ENCODE data around the gene AGRN.
"Not testable (repeated sequence)": the region's sequence is repeated elsewhere in the genome, so short reads cannot be mapped to it uniquely, and the experiment has no call there.

AGRN gene

GRCh38 chr1:1074631-1075147 is 54.8 kb downstream of the AGRN start:
- ATAC-seq (replicated peaks) = no peak
- no peak overlapping the region for H3K27ac Mint-ChIP-seq

GRCh38 chr1:1075148-1075935 is 55.4 kb downstream of the AGRN start:
- Mint-ChIP-seq H3K27ac (no peak overlapping the region), H3K9me3 (no peaks in the 10 kb centered on the region), H3K36me3 (no peaks in the 10 kb centered on the region), H3K4me1 (peaks cover 14 to 22% of the 10 kb centered on the region in 2 donors), H3K4me3 (no peak overlapping the region), H3K27me3 (peaks cover 10 to 24% of the 10 kb centered on the region in 2 donors)
- no peak for DNase-seq
- ATAC-seq (replicated peaks) = no peak

More at GRCh38 chr1:1074631-1075147, 54.8 kb downstream of the AGRN start:
- Mint-ChIP-seq H3K9me3 (no peaks in the 10 kb centered on the region), H3K4me1 (peaks cover 18 to 21% of the 10 kb centered on the region in 2 donors), H3K27me3 (peaks cover 10 to 19% of the 10 kb centered on the region in 2 donors), H3K4me3 (peak overlapping the region in 1 of 2 donors; percentile 14), H3K36me3 (no peaks in the 10 kb centered on the region)
- DNase-seq = no peak

GRCh38 chr1:1077396-1077795 is 57.5 kb downstream of the AGRN start:
- ATAC-seq (replicated peaks) = not testable (repeated sequence)

GRCh38 chr1:1079408-1080121 is 59.6 kb downstream of the AGRN start:
- H3K4me3 Mint-ChIP-seq = peak overlapping the region; percentile 41 to 70
- peaks cover 8 to 16% of the 10 kb centered on the region in 2 donors for H3K27me3 Mint-ChIP-seq
- no peaks in the 10 kb centered on the region for H3K9me3 Mint-ChIP-seq
- DNase-seq (no peak), ATAC-seq (replicated peaks) (peak; percentile 81 to 83)
- peaks cover 9 to 12% of the 10 kb centered on the region in 2 donors for H3K4me1 Mint-ChIP-seq
- peaks cover 7 to 9% of the 10 kb centered on the region in 2 donors for H3K36me3 Mint-ChIP-seq
- H3K27ac Mint-ChIP-seq = peak overlapping the region; percentile 56

More at GRCh38 chr1:1077396-1077795, 57.5 kb downstream of the AGRN start:
- not testable (repeated sequence) for DNase-seq, H3K27ac Mint-ChIP-seq, H3K9me3 Mint-ChIP-seq, H3K36me3 Mint-ChIP-seq, H3K4me3 Mint-ChIP-seq
- Mint-ChIP-seq H3K27me3 (peaks cover 10 to 25% of the 10 kb centered on the region in 2 donors), H3K4me1 (peaks cover 10 to 16% of the 10 kb centered on the region in 2 donors)

DNA sequence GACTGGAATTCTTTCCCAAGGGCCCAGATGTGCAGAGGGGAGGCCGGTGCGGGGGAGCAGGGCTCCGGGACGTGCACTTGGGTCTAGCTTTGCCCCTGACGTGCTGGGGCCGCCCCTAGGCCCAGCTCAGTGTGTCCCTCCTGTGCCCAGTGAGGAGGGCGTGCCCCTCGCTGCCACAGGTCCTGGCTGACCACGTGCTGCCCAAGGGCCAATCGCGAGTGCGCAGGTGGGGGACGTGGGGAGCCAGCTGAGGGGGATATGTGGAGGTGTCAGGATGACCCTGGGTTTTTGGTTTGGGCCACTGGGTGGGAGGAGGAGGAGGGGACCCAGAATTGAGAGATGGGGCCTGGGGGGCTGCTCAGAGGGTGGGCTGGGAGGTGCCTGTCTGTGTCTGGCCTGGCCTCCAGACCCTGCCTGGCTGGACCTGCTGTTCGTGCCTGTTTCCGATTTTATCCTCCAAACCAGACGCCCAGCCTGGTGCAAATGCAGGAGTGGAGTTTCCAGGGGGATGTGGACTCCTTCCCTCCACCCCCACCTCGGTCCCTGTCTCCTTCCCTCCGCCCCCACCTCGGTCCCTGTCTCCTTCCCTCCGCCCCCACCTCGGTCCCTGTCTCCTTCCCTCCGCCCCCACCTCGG is 60.3 kb downstream of the AGRN start:
- peak overlapping the region; percentile 32 to 64 for H3K4me3 Mint-ChIP-seq
- no peak overlapping the region for H3K27ac Mint-ChIP-seq
- peaks cover 2 to 9% of the 10 kb centered on the region in 2 donors for H3K27me3 Mint-ChIP-seq
- H3K9me3 Mint-ChIP-seq = no peaks in the 10 kb centered on the region
- DNase-seq (no peak), ATAC-seq (replicated peaks) (peak; percentile 64 to 80)
- H3K36me3 Mint-ChIP-seq = peaks cover 7 to 9% of the 10 kb centered on the region in 2 donors
- H3K4me1 Mint-ChIP-seq = peaks cover 6 to 12% of the 10 kb centered on the region in 2 donors

- DNase-seq = no peak
- Mint-ChIP-seq H3K27me3 (peaks cover 0 to 6% of the 10 kb centered on the region in 2 donors), H3K4me3 (peak overlapping the region in 1 of 2 donors; percentile 30), H3K4me1 (peaks cover 6 to 12% of the 10 kb centered on the region in 2 donors), H3K36me3 (peaks cover 7 to 9% of the 10 kb centered on the region in 2 donors), H3K27ac (peak overlapping the region; percentile 51), H3K9me3 (no peaks in the 10 kb centered on the region)
- no peak for ATAC-seq (replicated peaks)
These were observed 61.0 kb downstream of the AGRN start for GRCh38 chr1:1080951-1081310.

GRCh38 chr1:1081311-1082238 is 61.7 kb downstream of the AGRN start:
- no peak for DNase-seq

GRCh38 chr1:1082239-1082775 is 62.4 kb downstream of the AGRN start:
- DNase-seq = no peak
- H3K4me3 Mint-ChIP-seq = no peak overlapping the region

More at GRCh38 chr1:1081311-1082238, 61.7 kb downstream of the AGRN start:
- H3K9me3 Mint-ChIP-seq = no peaks in the 10 kb centered on the region
- H3K27ac Mint-ChIP-seq = peak overlapping the region; percentile 51
- peaks cover 10 to 12% of the 10 kb centered on the region in 2 donors for H3K36me3 Mint-ChIP-seq
- no peak for ATAC-seq (replicated peaks)
- no peak overlapping the region for H3K4me3 Mint-ChIP-seq
- H3K4me1 Mint-ChIP-seq = peaks cover 6 to 14% of the 10 kb centered on the region in 2 donors
- peaks cover 0 to 6% of the 10 kb centered on the region in 2 donors for H3K27me3 Mint-ChIP-seq

DNA sequence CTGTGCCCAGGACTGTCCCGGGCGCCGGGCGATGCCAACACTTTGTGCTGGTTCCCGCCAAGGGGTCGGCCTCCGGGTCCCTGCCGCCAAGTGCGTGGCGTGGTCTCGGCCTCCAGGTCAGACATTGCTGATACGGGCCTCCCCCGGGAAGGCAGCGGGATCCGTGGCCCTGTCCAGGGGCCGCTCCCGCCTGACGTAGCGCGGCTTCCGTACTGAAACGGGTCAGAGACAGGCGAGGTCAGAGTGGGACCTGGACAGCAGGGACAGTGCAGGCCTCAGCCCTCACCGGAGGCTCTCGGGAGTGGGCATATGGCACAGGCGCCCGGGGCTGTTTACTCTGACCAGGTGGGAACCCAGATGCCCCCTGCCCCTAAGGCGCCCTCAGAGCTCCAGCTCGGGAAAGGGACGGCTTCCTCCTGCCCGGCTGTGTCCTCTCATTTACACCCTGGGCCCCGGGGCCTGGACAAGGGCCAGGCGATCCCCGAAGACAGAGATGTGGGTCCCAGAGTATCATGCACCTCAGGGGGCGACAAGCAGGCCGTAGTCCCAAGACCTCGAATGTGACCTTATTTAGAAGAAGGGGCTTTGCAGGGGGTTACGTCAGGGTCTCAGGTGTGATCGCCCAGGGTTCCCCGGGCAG is 63.0 kb downstream of the AGRN start:
- ATAC-seq (replicated peaks) (no peak), DNase-seq (no peak)
- Mint-ChIP-seq H3K36me3 (peaks cover 15 to 18% of the 10 kb centered on the region in 2 donors), H3K27ac (no peak overlapping the region), H3K9me3 (no peaks in the 10 kb centered on the region), H3K4me3 (no peak overlapping the region), H3K4me1 (peaks cover 6 to 18% of the 10 kb centered on the region in 2 donors), H3K27me3 (peaks cover 0 to 6% of the 10 kb centered on the region in 2 donors)

More at GRCh38 chr1:1082239-1082775, 62.4 kb downstream of the AGRN start:
- H3K27ac Mint-ChIP-seq = peak overlapping the region; percentile 31
- no peaks in the 10 kb centered on the region for H3K9me3 Mint-ChIP-seq
- H3K36me3 Mint-ChIP-seq = peaks cover 15 to 18% of the 10 kb centered on the region in 2 donors
- peaks cover 6 to 18% of the 10 kb centered on the region in 2 donors for H3K4me1 Mint-ChIP-seq
- peaks cover 0 to 6% of the 10 kb centered on the region in 2 donors for H3K27me3 Mint-ChIP-seq
- no peak for ATAC-seq (replicated peaks)

- DNase-seq (no peak), ATAC-seq (replicated peaks) (no peak)
- peaks cover 0 to 6% of the 10 kb centered on the region in 2 donors for H3K27me3 Mint-ChIP-seq
- H3K4me1 Mint-ChIP-seq = peaks cover 9 to 18% of the 10 kb centered on the region in 2 donors
- no peak overlapping the region for H3K4me3 Mint-ChIP-seq
- H3K9me3 Mint-ChIP-seq = no peaks in the 10 kb centered on the region
- peaks cover 20 to 23% of the 10 kb centered on the region in 2 donors for H3K36me3 Mint-ChIP-seq
- H3K27ac Mint-ChIP-seq = peak overlapping the region; percentile 48
These were observed 63.8 kb downstream of the AGRN start for GRCh38 chr1:1083416-1084371.

DNA sequence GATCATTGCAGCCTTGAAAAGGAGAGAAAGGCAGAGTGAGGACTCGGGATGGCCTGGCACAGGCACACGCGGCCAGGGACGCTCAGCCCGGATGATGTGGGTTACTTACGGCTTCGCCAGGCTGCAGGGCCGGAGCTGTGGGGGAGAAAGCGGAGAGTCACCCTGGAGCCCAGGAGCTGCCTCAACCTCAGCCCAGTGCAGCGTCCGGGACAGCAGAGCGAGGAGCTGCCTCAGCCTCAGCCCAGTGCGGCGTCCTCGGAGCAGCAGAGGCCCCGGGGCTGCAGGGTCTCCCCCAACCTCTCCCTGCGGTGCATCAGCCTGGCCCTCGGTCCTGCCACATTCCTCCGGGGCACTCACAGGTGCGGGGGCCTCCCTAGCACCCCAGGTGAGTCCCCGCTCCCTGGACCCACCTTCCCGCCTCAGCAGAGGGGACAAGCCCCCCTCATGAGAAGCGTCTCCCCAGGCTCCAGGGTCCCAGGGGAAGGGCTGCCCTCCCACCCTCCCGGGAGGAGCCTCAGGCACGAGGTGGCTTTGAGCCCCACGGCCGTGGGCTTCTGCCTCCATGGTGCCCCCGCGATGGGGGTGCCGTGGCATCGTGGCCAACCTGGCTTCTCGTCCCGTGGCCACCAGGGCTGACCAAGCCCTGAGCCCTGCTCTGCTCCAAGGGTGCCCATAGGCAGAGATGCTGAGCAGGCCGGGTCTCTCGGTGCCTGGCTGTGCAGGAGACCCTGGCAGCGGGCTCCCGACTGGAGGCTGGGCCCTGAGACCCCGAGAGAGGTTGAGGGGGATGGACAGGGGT is 64.7 kb downstream of the AGRN start:
- peaks cover 6 to 14% of the 10 kb centered on the region in 2 donors for H3K4me1 Mint-ChIP-seq
- no peaks in the 10 kb centered on the region for H3K9me3 Mint-ChIP-seq
- peaks cover 23% of the 10 kb centered on the region in 2 donors for H3K36me3 Mint-ChIP-seq
- no peak overlapping the region for H3K27ac Mint-ChIP-seq
- ATAC-seq (replicated peaks) (no peak), DNase-seq (no peak)
- peaks cover 0 to 6% of the 10 kb centered on the region in 2 donors for H3K27me3 Mint-ChIP-seq
- no peak overlapping the region for H3K4me3 Mint-ChIP-seq
